NB4 (cell line): ENCODE measurements around the gene PCYT2.

Source experiments
- DNase-seq: peaks from one replicate; pipeline ENCODE4 v3.0.0; 2010; ENCODE audit warnings: low read depth
- H3K4me3 ChIP-seq: one replicate; pipeline ENCODE4 v1.5.1; 2011; ENCODE audit warnings: mild to moderate bottlenecking, low read depth, low read length, moderate library complexity
- CTCF ChIP-seq: IDR thresholded peaks from one replicate; pipeline ENCODE4 v1.5.1; 2012; ENCODE audit warnings: low read depth, low read length
- MAX ChIP-seq: IDR thresholded peaks from 2 replicates; pipeline ENCODE4 v1.6.1; 2011; ENCODE audit warnings: low read depth, low read length
- MYC ChIP-seq: IDR thresholded peaks from 2 replicates; pipeline ENCODE4 v1.6.1; 2011; ENCODE audit warnings: low read depth, low read length
- POLR2A ChIP-seq: IDR thresholded peaks from 2 replicates; pipeline ENCODE4 v1.6.1; 2011; ENCODE audit warnings: mild to moderate bottlenecking; ENCODE audit not compliant: insufficient read length; ENCODE audit errors: extremely low read depth

Gene PCYT2

GRCh38 chr17:81942167-81942553, 31.0 kb upstream of the PCYT2 start:
- H3K4me3 ChIP-seq, result no peak overlapping the region
- no peak for DNase-seq
- TF ChIP-seq MAX, result no peak
- TF ChIP-seq POLR2A, result no peak
- no peak for TF ChIP-seq CTCF
- TF ChIP-seq MYC, result no peak

GRCh38 chr17:81941484-81942166, 30.4 kb upstream of the PCYT2 start:
- DNase-seq, result no peak
- TF ChIP-seq MYC (no peak), MAX (no peak), CTCF (no peak), POLR2A (no peak)
- no peak overlapping the region for H3K4me3 ChIP-seq

GRCh38 chr17:81940538-81941483, 29.6 kb upstream of the PCYT2 start:
- H3K4me3 ChIP-seq, result no peak overlapping the region
- DNase-seq, result no peak
- no peak for TF ChIP-seq CTCF
- no peak for TF ChIP-seq MAX

- TF ChIP-seq MAX, result no peak
- TF ChIP-seq CTCF, result no peak
- no peak for TF ChIP-seq MYC
- TF ChIP-seq POLR2A, result no peak
- no peak overlapping the region for H3K4me3 ChIP-seq
- no peak for DNase-seq
These were observed 28.7 kb upstream of the PCYT2 start for GRCh38 chr17:81939881-81940385.

- DNase-seq, result no peak
- H3K4me3 ChIP-seq, result no peak overlapping the region
- TF ChIP-seq MYC (no peak), MAX (no peak), POLR2A (no peak), CTCF (no peak)
These were observed 28.0 kb upstream of the PCYT2 start for GRCh38 chr17:81939218-81939617.
